Peyer's patch (tissue), 4 donors: ENCODE data around the gene MYLK. TPM values are rescaled to one million over a fixed set of nuclear protein-coding genes. Genes with fewer than 3 reads are reported as not detected.
"Not testable (repeated sequence)": the region's sequence is repeated elsewhere in the genome, so short reads cannot be mapped to it uniquely, and the experiment has no call there.

Source experiments
- DNase-seq, 3 donors: peaks; one replicate each; pipeline ENCODE4 v3.0.0-alpha.2; 2017 to 2019
- H3K27ac ChIP-seq, 4 donors: fragments of 200-600 bp; sonication (generic); one replicate each; pipeline ENCODE4 v1.5.1; 2016 to 2019
- H3K27me3 ChIP-seq, 2 donors: fragments of 200-600 bp; sonication (generic); one replicate each; pipeline ENCODE4 v1.5.1; 2019
- H3K36me3 ChIP-seq, 3 donors: fragments of 200-600 bp; sonication (generic); one replicate each; pipeline ENCODE4 v1.5.1; 2016 to 2019
- H3K4me1 ChIP-seq, 4 donors: fragments of 200-600 bp; sonication (generic); one replicate each; pipeline ENCODE4 v1.5.1; 2016 to 2019
- H3K4me3 ChIP-seq, 4 donors: fragments of 200-600 bp; sonication (generic); 1 replicate in 3 of 4; 2 replicates in 1 of 4; pipeline ENCODE4 v1.5.1; 2016 to 2019; ENCODE audit warnings: mild to moderate bottlenecking in 1 of 4
- H3K9me3 ChIP-seq, 4 donors: fragments of 200-600 bp; sonication (generic); one replicate each; pipeline ENCODE4 v1.5.1; 2016 to 2019; ENCODE audit warnings: mild to moderate bottlenecking in 1 of 4
- POLR2A ChIP-seq, 2 donors: fragments of 450-650 bp; IDR thresholded peaks; one replicate each; pipeline ENCODE4 v1.5.1; 2017; ENCODE audit warnings: antibody characterized with exemption in 2 of 2, mild to moderate bottlenecking in 2 of 2, moderate library complexity in 2 of 2
- total RNA-seq, 4 donors: library from RNA; depleted of rRNA; stranded (reverse); fragments of >200 nt; gene quantifications; one replicate each; pipeline ENCODE4 v1.1.0, GENCODE V29; 2016
- TF ChIP-seq, protein P1 (sequence below), 6 experiments: fragments of 450-650 bp in 4 of 6; fragments of 200-600 bp in 2 of 6; sonication (generic) in 1 of 6; IDR thresholded peaks; one replicate each; pipeline ENCODE4 v1.5.1; 2017 to 2019; ENCODE audit warnings: antibody characterized with exemption in 6 of 6, mild to moderate bottlenecking in 3 of 6, moderate library complexity in 1 of 6

Gene MYLK
- total RNA-seq, 4 donors from 2014 or later = 81.3 to 117 (median 94.1) TPM

DNA sequence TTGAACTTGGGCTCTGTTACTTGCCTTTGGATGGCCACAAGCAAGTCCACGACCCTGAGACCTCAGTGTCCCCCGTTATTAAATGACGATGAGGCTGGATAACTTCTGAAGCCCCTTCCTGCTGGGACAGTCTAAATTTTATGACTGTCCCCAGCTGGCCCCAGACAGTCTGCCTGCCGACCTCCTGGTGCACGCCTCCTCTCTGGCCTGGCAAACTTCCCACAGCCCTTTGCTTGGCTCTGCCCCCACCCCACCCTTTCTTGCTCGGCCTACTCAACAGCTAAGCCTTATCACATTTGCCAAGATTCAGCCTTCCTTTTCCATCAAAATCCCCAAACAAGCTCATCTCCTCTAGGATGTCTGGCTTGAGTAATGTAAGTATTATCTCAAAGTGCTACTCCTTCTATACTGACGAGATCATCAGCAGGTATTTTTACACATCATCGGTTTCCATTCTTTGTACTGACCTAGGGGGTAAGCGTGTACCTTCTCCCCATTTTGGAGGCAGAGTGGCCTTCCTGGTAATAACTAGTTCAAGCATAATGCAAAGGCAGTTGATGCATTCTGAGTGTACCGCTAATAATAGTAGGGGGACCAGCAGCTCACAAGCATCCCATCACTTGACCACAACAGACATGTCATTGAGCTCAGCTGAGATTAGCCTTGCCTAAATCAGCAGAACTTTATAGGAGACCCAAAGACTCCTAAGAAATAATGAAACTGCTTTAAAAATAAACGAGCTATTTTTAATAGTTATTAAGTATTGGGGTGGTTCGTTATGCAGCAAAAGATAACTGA, 178.4 kb downstream of the MYLK start:
- H3K27me3 ChIP-seq = no peaks in the 10 kb centered on the region
- no peaks in the 10 kb centered on the region for H3K36me3 ChIP-seq
- H3K4me1 ChIP-seq = peaks cover 0 to 13% (median 0%) of the 10 kb centered on the region in 4 donors
- H3K9me3 ChIP-seq = no peaks in the 10 kb centered on the region
- TF ChIP-seq POLR2A (IDR thresholded peaks at IDR 0.05) = no peak
- TF ChIP-seq, protein P1, sequence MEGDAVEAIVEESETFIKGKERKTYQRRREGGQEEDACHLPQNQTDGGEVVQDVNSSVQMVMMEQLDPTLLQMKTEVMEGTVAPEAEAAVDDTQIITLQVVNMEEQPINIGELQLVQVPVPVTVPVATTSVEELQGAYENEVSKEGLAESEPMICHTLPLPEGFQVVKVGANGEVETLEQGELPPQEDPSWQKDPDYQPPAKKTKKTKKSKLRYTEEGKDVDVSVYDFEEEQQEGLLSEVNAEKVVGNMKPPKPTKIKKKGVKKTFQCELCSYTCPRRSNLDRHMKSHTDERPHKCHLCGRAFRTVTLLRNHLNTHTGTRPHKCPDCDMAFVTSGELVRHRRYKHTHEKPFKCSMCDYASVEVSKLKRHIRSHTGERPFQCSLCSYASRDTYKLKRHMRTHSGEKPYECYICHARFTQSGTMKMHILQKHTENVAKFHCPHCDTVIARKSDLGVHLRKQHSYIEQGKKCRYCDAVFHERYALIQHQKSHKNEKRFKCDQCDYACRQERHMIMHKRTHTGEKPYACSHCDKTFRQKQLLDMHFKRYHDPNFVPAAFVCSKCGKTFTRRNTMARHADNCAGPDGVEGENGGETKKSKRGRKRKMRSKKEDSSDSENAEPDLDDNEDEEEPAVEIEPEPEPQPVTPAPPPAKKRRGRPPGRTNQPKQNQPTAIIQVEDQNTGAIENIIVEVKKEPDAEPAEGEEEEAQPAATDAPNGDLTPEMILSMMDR (IDR thresholded peaks at IDR 0.05) = no peak
- H3K4me3 ChIP-seq = no peak overlapping the region
- no peak for DNase-seq
- H3K27ac ChIP-seq = no peak overlapping the region

GRCh38 chr3:123703663-123704062, 180.5 kb downstream of the MYLK start:
- H3K36me3 ChIP-seq, H3K27me3 ChIP-seq, H3K9me3 ChIP-seq, H3K4me3 ChIP-seq, DNase-seq: not testable (repeated sequence)
- Histone ChIP-seq H3K4me1 (peaks cover 0 to 13% (median 0%) of the 10 kb centered on the region in 4 donors), H3K27ac (peak overlapping the region in 1 of 4 donors; percentile 70)

GRCh38 chr3:123702720-123703119, 181.4 kb downstream of the MYLK start:
- peaks cover 0 to 13% (median 0%) of the 10 kb centered on the region in 4 donors for H3K4me1 ChIP-seq
- no peak for TF ChIP-seq POLR2A (IDR thresholded peaks at IDR 0.05)
- TF ChIP-seq, protein P1 (IDR thresholded peaks at IDR 0.05) = no peak
- H3K36me3 ChIP-seq = no peaks in the 10 kb centered on the region
- no peaks in the 10 kb centered on the region for H3K9me3 ChIP-seq
- no peak for DNase-seq
- H3K27ac ChIP-seq = peak overlapping the region in 1 of 4 donors; percentile 70
- H3K27me3 ChIP-seq = no peaks in the 10 kb centered on the region
- no peak overlapping the region for H3K4me3 ChIP-seq

- peak overlapping the region in 1 of 4 donors; percentile 37 for H3K4me3 ChIP-seq
- H3K9me3 ChIP-seq, H3K27me3 ChIP-seq, H3K36me3 ChIP-seq: not testable (repeated sequence)
- peak; percentile 24 to 67 (median 65) for DNase-seq
- peak overlapping the region in 1 of 4 donors; percentile 70 for H3K27ac ChIP-seq
- peaks cover 0 to 19% (median 0%) of the 10 kb centered on the region in 4 donors for H3K4me1 ChIP-seq
- TF ChIP-seq, protein P1 (IDR thresholded peaks at IDR 0.05) = peak in 4 of 6 experiments; percentile 34 to 55 (median 55)
Measured at GRCh38 chr3:123702057-123702456, 182.1 kb downstream of the MYLK start.

- no peak for DNase-seq
- Histone ChIP-seq H3K27me3 (no peaks in the 10 kb centered on the region), H3K4me3 (peak overlapping the region; percentile 20 to 44 (median 26)), H3K36me3 (no peaks in the 10 kb centered on the region), H3K9me3 (no peaks in the 10 kb centered on the region), H3K27ac (peak overlapping the region; percentile 32 to 73 (median 52)), H3K4me1 (peaks cover 0 to 29% (median 0%) of the 10 kb centered on the region in 4 donors)
- no peak for TF ChIP-seq POLR2A (IDR thresholded peaks at IDR 0.05)
- TF ChIP-seq, protein P1 (IDR thresholded peaks at IDR 0.05) = no peak
Measured at GRCh38 chr3:123700791-123701722, 183.1 kb downstream of the MYLK start.
